Heart left ventricle (tissue), 13 donors: ENCODE measurements around the gene NUP58.

Source experiments
- POLR2A ChIP-seq, 2 donors: fragments of 450-650 bp; IDR thresholded peaks; one replicate each; pipeline ENCODE4 v1.6.1; 2017; ENCODE audit warnings: antibody characterized with exemption in 2 of 2, mild to moderate bottlenecking in 2 of 2, moderate library complexity in 2 of 2
- TF ChIP-seq, protein P1 (sequence below), 12 donors: fragments of 200-600 bp; sonication (generic) in 4 of 12; IDR thresholded peaks; one replicate each; pipeline versions ENCODE4 v1.5.0 to v1.8.0; 2018 to 2022; ENCODE audit warnings: antibody characterized with exemption in 12 of 12, mild to moderate bottlenecking in 5 of 12
- donor health status: ischemic (EF 13 %, LVEDD 7.1; RV severe dilation, severe dysfunction).
- donor health status: DM: no; HTN: yes; CAD: no.
- donor health status: DM: no; HTN: no; CAD: no.
- donor health status: ischemic (EF 25% LVEDD 6.9; RV normal size, moderate dysfunction).
- donor health status: ischemic (EF 25% LVEDD 5.7; RV mildly dilated, moderate dysfunction).
- donor health status: ischemic (EF 35%, LVEDD 5.7; RV mildly dilated, moderate dysfunction).
- donor health status: nonischemic (EF 11% LVEDD 7.7; RV severe dilation, severe dysfunction).
- donor health status: DM: yes; HTN: yes; CAD: no.
- donor health status: PGD.
- donor health status: ischemic (EF 29% LVEDD 5.4; RV normal size, mild dysfunction).
- donor health status: nonischemic (EF 23%, LVEDD 6.1; RV moderate dilation, normal function).

DNA sequence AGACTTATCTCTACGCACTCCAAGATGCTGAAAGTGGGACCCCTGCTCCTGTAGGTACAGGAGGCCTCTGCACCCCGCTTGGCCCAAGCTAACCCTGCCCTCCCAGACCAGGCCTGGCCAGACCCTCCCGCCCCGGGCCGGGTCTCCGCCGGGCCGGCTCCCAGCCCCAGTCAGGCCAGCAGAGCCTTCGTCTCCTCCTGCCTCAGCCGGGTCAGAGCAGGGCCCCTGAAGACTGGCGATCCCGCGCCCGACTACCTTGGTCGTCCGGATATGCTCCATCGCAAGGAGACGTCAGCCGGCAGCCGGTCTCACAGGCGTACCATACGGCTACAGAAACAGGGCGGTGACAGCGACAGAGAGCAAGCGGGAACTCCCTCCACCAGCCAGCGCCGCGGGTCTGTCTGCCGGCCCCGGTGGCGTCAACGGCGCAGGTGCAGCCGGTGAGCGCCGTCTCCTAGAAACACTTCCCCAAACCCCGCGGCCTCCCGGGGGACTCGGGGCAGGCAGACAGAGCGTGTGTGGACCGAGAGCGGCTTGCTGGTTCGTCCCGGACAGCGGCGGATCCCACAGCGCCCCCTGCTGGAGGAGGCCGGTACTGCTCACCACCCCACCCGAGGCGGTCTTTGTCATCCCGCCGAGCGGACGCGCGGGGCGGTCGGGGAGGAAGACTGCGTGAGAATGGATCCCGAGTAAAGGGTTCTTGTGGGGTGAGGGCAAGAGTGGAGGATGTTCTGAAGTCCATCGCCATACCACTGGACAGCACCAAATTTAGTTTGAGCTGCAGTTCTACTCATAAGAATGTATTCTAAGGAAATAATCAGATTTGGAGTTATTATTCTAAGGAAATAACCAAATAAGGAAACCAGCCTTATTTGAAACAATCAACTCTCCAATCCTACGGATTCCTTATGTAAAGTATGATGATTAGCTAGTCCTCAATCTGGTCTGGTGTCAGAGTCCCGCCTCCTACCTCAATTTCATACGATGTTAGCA, 14.2 kb upstream of the NUP58 start, which contains the start of gene MTMR6:
- TF ChIP-seq, protein P1, sequence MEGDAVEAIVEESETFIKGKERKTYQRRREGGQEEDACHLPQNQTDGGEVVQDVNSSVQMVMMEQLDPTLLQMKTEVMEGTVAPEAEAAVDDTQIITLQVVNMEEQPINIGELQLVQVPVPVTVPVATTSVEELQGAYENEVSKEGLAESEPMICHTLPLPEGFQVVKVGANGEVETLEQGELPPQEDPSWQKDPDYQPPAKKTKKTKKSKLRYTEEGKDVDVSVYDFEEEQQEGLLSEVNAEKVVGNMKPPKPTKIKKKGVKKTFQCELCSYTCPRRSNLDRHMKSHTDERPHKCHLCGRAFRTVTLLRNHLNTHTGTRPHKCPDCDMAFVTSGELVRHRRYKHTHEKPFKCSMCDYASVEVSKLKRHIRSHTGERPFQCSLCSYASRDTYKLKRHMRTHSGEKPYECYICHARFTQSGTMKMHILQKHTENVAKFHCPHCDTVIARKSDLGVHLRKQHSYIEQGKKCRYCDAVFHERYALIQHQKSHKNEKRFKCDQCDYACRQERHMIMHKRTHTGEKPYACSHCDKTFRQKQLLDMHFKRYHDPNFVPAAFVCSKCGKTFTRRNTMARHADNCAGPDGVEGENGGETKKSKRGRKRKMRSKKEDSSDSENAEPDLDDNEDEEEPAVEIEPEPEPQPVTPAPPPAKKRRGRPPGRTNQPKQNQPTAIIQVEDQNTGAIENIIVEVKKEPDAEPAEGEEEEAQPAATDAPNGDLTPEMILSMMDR (IDR thresholded peaks at IDR 0.05): peak; percentile 100
- TF ChIP-seq POLR2A (IDR thresholded peaks at IDR 0.05): peak in 1 of 2 donors; percentile 48
